PC-3 (cell line): ENCODE measurements around the gene PPRC1. TPM values are rescaled to one million over a fixed set of nuclear protein-coding genes. Genes with fewer than 3 reads are reported as not detected.
A peak's percentile ranks its signal among the peaks of the same experiment; 100 is the strongest.

Experiments used
- ATAC-seq: fragments of 200-7000 bp; cut with Tn5 transposase; 2 replicates; pipeline ENCODE4 v1.9.1; 2020; ENCODE audit warnings: mild to moderate bottlenecking, moderate library complexity
- BruUV-seq: library from RNA; stranded (reverse); fragments of 400-500 nt; replicated peaks from 2 replicates; lab custom pipeline; 2021; lab: Mats Ljungman, UMichigan
- CTCF ChIA-PET: fragments of 300-600 bp; sonication (Branson Sonifier 250); formaldehyde crosslinking; loops from one replicate; lab custom pipeline; 2022; ENCODE audit warnings: antibody characterized with exemption; lab: Charles Lee
- POLR2A ChIA-PET: fragments of 300-600 bp; sonication (Branson Sonifier 250); formaldehyde crosslinking; loops from one replicate; lab custom pipeline; 2022; ENCODE audit warnings: antibody characterized with exemption; ENCODE audit not compliant: unreplicated experiment; lab: Charles Lee
- DNase-seq: peaks from one replicate; pipeline ENCODE4 v3.0.0-alpha.2; 2015
- H2AFZ ChIP-seq: fragments of 300-600 bp; sonication (generic); 2 replicates; pipeline ENCODE4 v1.6.0; 2016; ENCODE audit warnings: antibody characterized with exemption, low read length
- H3F3A ChIP-seq: fragments of 300-600 bp; sonication (generic); one replicate; pipeline ENCODE4 v1.6.0; 2017; ENCODE audit warnings: antibody characterized with exemption, low read length, control low read depth, mild to moderate bottlenecking; ENCODE audit not compliant: unreplicated experiment
- H3K27ac ChIP-seq: fragments of 300-600 bp; sonication (generic); 2 replicates; pipeline ENCODE4 v1.5.1; 2016; ENCODE audit warnings: mild to moderate bottlenecking, low read length
- H3K27me3 ChIP-seq: fragments of 300-600 bp; sonication (generic); 2 replicates; pipeline ENCODE4 v1.6.1; 2016; ENCODE audit warnings: low read length, mixed read lengths
- H3K36me3 ChIP-seq: fragments of 300-600 bp; sonication (generic); 2 replicates; pipeline ENCODE4 v1.6.1; 2016; ENCODE audit warnings: low read depth, mixed run types, low read length, mixed read lengths
- H3K4me1 ChIP-seq: fragments of 300-600 bp; sonication (generic); 2 replicates; pipeline ENCODE4 v1.5.1; 2016; ENCODE audit warnings: low read length; ENCODE audit not compliant: insufficient read depth
- H3K4me2 ChIP-seq: fragments of 300-600 bp; sonication (generic); 2 replicates; pipeline ENCODE4 v1.6.0; 2016; ENCODE audit warnings: low read length
- H3K4me3 ChIP-seq: fragments of 300-600 bp; sonication (generic); 2 replicates; pipeline ENCODE4 v1.5.1; 2016; ENCODE audit warnings: mild to moderate bottlenecking, low read length, mixed read lengths
- H3K79me2 ChIP-seq: fragments of 300-600 bp; sonication (generic); 2 replicates; pipeline ENCODE4 v1.6.1; 2017; ENCODE audit warnings: low read length, mixed read lengths
- H3K9ac ChIP-seq: fragments of 300-600 bp; sonication (generic); 2 replicates; pipeline ENCODE4 v1.6.0; 2016; ENCODE audit warnings: mild to moderate bottlenecking, low read length
- H3K9me2 ChIP-seq: fragments of 300-600 bp; sonication (generic); replicated peaks from 2 replicates; pipeline ENCODE4 v1.6.1; 2016; ENCODE audit warnings: mixed run types, low read length, mixed read lengths
- H3K9me3 ChIP-seq: fragments of 300-600 bp; sonication (generic); 2 replicates; pipeline ENCODE4 v1.6.1; 2016; ENCODE audit warnings: low read length, mixed read lengths
- H4K20me1 ChIP-seq: fragments of 300-600 bp; sonication (generic); 2 replicates; pipeline ENCODE4 v1.6.1; 2016; ENCODE audit warnings: low read length, mixed read lengths
- EZH2 ChIP-seq: fragments of 300-600 bp; sonication (generic); IDR thresholded peaks from one replicate; pipeline ENCODE4 v1.6.1; 2017; ENCODE audit warnings: antibody characterized with exemption, mild to moderate bottlenecking, low read length; ENCODE audit not compliant: unreplicated experiment
- EZH2phosphoT487 ChIP-seq: fragments of 300-600 bp; sonication (generic); IDR thresholded peaks from 2 replicates; pipeline ENCODE4 v1.6.1; 2018; ENCODE audit warnings: mild to moderate bottlenecking, antibody characterized with exemption, low read length, borderline replicate concordance
- intact Hi-C: fragments of 100-400 bp; cut with micrococcal nuclease; formaldehyde crosslinking; loops from 2 replicates; pipeline ENCODE4 v1.9.0; 2023
- total RNA-seq: library from RNA; depleted of rRNA; stranded (reverse); fragments of >200 nt; gene quantifications from 2 replicates; pipeline ENCODE4 v1.2.3, GENCODE V29; 2014
- TF ChIP-seq, protein P1 (sequence below): fragments of 300-600 bp; sonication (generic); conservative IDR thresholded peaks from 2 replicates; pipeline ENCODE4 v1.5.1; 2017; ENCODE audit warnings: antibody characterized with exemption, low read depth, mild to moderate bottlenecking, low read length

The PPRC1 gene
- total RNA-seq, 1 experiment from 2014 or later: 27.6 TPM

DNA sequence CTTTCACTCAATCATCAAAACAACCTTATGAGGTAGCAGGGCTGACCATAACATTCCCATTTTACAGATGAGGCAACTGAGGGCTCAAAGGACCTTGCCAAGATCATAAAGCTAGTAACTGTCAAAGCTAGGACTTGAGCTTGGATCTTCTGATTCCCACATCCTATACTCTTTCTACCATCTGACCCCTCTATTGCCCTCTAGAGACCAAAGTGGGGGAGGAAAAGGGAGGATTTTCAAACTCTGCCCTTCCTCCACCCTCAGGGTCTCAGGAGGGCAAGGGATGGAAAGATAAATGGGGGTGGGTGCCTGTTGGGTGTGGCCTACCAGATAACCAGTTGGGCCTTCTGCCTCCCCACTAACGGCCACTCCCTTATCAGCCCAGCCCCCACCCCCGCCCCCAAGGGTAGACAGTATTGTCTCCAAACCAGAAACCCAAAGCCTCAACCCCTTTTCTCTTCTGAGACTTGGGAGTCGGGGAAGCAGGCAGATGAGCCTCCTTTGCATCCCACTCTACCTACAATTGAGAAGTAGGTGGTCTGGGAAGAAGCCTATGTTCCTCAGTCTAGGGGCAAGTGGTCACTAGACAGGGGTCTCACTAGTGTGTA is 20.5 kb upstream of the PPRC1 start:
- no peak overlapping the region for H2AFZ ChIP-seq
- peaks cover 27% of the 10 kb centered on the region for H3K4me1 ChIP-seq
- no TSS peak for BruUV-seq
- no peak overlapping the region for H3K9ac ChIP-seq
- peaks cover 10% of the 10 kb centered on the region for H4K20me1 ChIP-seq
- no peaks in the 10 kb centered on the region for H3K9me3 ChIP-seq
- H3K9me2 ChIP-seq: no peaks in the 10 kb centered on the region
- H3K4me2 ChIP-seq: no peak overlapping the region
- peaks cover 51% of the 10 kb centered on the region for H3K79me2 ChIP-seq
- H3K27me3 ChIP-seq: no peaks in the 10 kb centered on the region
- ChIA-PET POLR2A (no interaction called here), CTCF (no interaction called here)
- peaks cover 6% of the 10 kb centered on the region; the same call in 1 of the 2 replicates for H3K36me3 ChIP-seq
- no peaks in the 10 kb centered on the region for H3F3A ChIP-seq
- H3K4me3 ChIP-seq: no peak overlapping the region
- H3K27ac ChIP-seq: no peak overlapping the region
- intact Hi-C loops: loop anchor here (2.0 kb wide), 1 partner anchor 46 kb away; no protein-coding TSS in a partner anchor
- no peak for TF ChIP-seq EZH2phosphoT487
- TF ChIP-seq, protein P1, sequence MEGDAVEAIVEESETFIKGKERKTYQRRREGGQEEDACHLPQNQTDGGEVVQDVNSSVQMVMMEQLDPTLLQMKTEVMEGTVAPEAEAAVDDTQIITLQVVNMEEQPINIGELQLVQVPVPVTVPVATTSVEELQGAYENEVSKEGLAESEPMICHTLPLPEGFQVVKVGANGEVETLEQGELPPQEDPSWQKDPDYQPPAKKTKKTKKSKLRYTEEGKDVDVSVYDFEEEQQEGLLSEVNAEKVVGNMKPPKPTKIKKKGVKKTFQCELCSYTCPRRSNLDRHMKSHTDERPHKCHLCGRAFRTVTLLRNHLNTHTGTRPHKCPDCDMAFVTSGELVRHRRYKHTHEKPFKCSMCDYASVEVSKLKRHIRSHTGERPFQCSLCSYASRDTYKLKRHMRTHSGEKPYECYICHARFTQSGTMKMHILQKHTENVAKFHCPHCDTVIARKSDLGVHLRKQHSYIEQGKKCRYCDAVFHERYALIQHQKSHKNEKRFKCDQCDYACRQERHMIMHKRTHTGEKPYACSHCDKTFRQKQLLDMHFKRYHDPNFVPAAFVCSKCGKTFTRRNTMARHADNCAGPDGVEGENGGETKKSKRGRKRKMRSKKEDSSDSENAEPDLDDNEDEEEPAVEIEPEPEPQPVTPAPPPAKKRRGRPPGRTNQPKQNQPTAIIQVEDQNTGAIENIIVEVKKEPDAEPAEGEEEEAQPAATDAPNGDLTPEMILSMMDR: no peak
- no peak for TF ChIP-seq EZH2
- DNase-seq: no peak
- ATAC-seq: no peak

DNA sequence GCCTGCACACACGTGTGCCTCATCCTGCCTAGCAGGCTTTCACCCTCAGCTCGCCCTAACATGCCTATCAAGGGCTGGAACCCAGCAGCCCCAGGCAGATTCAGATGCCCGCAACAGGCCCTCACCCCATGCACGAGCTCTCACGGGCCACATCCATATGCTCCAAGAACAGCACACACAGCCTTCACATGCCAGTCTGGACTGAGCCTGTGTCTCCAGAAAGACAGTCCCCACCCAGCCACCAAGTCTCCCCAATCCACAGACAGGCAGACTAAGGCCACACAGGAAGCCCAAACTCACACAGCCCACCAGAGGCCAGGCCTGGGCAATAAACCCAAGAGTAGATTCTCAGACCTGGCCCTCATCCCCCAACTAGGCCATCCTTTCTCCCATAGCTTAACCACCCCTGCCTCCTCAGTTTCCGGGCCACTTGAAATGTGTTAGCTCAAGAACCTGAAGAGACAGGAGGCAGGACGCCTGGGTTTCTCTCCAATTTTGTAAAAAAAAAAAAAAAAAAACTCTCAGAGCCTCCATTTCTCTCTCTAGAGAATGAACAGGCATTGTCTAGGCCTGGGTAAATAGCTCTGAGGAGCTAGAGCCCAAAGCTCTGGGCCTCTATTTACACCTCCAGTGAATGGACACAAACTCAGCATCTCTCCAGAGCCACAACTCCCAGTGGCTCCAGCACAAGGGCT is 19.4 kb upstream of the PPRC1 start:
- peaks cover 37% of the 10 kb centered on the region for H3K4me1 ChIP-seq

More for the DNA sequence above, 19.4 kb upstream of the PPRC1 start:
- intact Hi-C loops: loop anchor here (2.0 kb wide), 1 partner anchor 47 kb away; no protein-coding TSS in a partner anchor
- H3K4me2 ChIP-seq: peak overlapping the region; percentile 93
- H3K27ac ChIP-seq: no peak overlapping the region
- peak overlapping the region; percentile 79 for H3K4me3 ChIP-seq
- peaks cover 61% of the 10 kb centered on the region for H3K79me2 ChIP-seq
- TSS peak; percentile 34 for BruUV-seq
- H3K36me3 ChIP-seq: peaks cover 5% of the 10 kb centered on the region; the same call in 1 of the 2 replicates
- H3K9ac ChIP-seq: peak overlapping the region; percentile 76
- no peaks in the 10 kb centered on the region for H3F3A ChIP-seq
- DNase-seq (no peak), ATAC-seq (no peak)
- no peaks in the 10 kb centered on the region for H3K9me3 ChIP-seq
- POLR2A ChIA-PET: interaction anchor here (0.6 kb wide), 2 partner anchors 12 to 900 kb away, joined by 14 to 34 read pairs; no protein-coding TSS in a partner anchor
- no peak overlapping the region for H2AFZ ChIP-seq
- CTCF ChIA-PET: no interaction called here
- H4K20me1 ChIP-seq: peaks cover 10% of the 10 kb centered on the region
- TF ChIP-seq, protein P1: no peak
- TF ChIP-seq EZH2phosphoT487: no peak
- TF ChIP-seq EZH2: no peak
- no peaks in the 10 kb centered on the region for H3K27me3 ChIP-seq
- H3K9me2 ChIP-seq: no peaks in the 10 kb centered on the region
